Psoas muscle (tissue), 8 donors: ENCODE results near the gene PPARD. TPM values are rescaled to one million over a fixed set of nuclear protein-coding genes. Genes with fewer than 3 reads are reported as not detected.
"Not testable (repeated sequence)": the region's sequence is repeated elsewhere in the genome, so short reads cannot be mapped to it uniquely, and the experiment has no call there.

Experiments
- ATAC-seq, 4 donors: fragments of 200-7000 bp; cut with Tn5 transposase; one replicate each; pipeline ENCODE4 v1.9.1; 2020; ENCODE audit warnings: moderate library complexity in 3 of 4, mild to moderate bottlenecking in 2 of 4
- DNase-seq, 2 donors: peaks; one replicate each; pipeline ENCODE4 v3.0.0-alpha.2; 2020
- H3K27ac ChIP-seq: fragments of 200-600 bp; one replicate; pipeline ENCODE4 v1.8.0; 2022
- H3K27me3 ChIP-seq, 3 donors: fragments of 200-600 bp in 1 of 3; one replicate each; pipeline versions ENCODE4 v1.6.1 to v1.8.0; 2013 to 2022; ENCODE audit warnings: low read length in 2 of 3, mild to moderate bottlenecking in 2 of 3, moderate library complexity in 1 of 3; ENCODE audit not compliant: insufficient read depth in 3 of 3
- H3K36me3 ChIP-seq, 2 donors: fragments of 200-600 bp in 1 of 2; one replicate each; pipeline versions ENCODE4 v1.6.1 to v1.8.0; 2013 to 2022; ENCODE audit warnings: low read depth in 1 of 2, mild to moderate bottlenecking in 1 of 2, moderate library complexity in 1 of 2; ENCODE audit not compliant: insufficient read depth in 1 of 2
- H3K4me1 ChIP-seq: fragments of 200-600 bp; one replicate; pipeline ENCODE4 v1.8.0; 2022
- H3K4me3 ChIP-seq: fragments of 200-600 bp; one replicate; pipeline ENCODE4 v1.8.0; 2022; ENCODE audit warnings: mild to moderate bottlenecking
- H3K9me3 ChIP-seq: fragments of 200-600 bp; one replicate; pipeline ENCODE4 v1.8.0; 2022
- WGBS, 3 donors: extraction: QIAGEN DNeasy Blood & Tissue Kit; methylation state at CpG; one replicate each; pipeline versions ENCODE4 v1.1.6 to v1.1.7; 2013; 5-methylcytosine and 5-hydroxymethylcytosine counted together
- intact Hi-C, 2 donors: fragments of 100-400 bp; cut with DNase I; formaldehyde crosslinking; loops; one replicate each; pipeline versions ENCODE4 v1.11.0 to v1.14.2; 2022
- polyA plus RNA-seq, 3 donors: library from polyadenylated mRNA; stranded (reverse); fragments of 200-250 nt; gene quantifications; one replicate each; pipeline ENCODE4 v1.2.3, GENCODE V29; 2013
- total RNA-seq, 4 donors: library from RNA; stranded (reverse); fragmentation: NEBNext Ultra II Directional in 2 of 4; extraction: Animal tissue kit (Norgen Biotek cat#: 25700) in 2 of 4; gene quantifications; one replicate each; pipeline versions ENCODE4 v1.2.1 to v1.2.4, GENCODE V29; 2021 to 2023
- TF ChIP-seq, protein P1 (sequence below): fragments of 200-600 bp; IDR thresholded peaks from one replicate; pipeline ENCODE4 v1.8.0; 2022; ENCODE audit warnings: antibody characterized with exemption
- donor health status: healthy with polysubstance abuse.
- donor health status: DM: no; HTN: no; CAD: no; lungs with moderate emphysema.
- donor health status: Bipolar disorder and iron deficiency.
- donor health status: healthy.
- donor health status: DM: yes; HTN: yes; CAD: no.
- donor health status: DM: no; HTN: no; CAD: no.
- donor health status: DM: no; HTN: no; CAD: no.
- donor health status: DM: yes; HTN: yes; CAD: no.

Gene PPARD
- total and polyA plus RNA-seq, 7 donors = 13.5 to 187 (median 37.2) TPM

- Histone ChIP-seq H3K9me3 (no peaks in the 10 kb centered on the region), H3K27me3 (no peaks in the 10 kb centered on the region), H3K27ac (no peak overlapping the region), H3K36me3 (peaks cover 16 to 40% of the 10 kb centered on the region in 2 donors), H3K4me3 (no peak overlapping the region), H3K4me1 (no peaks in the 10 kb centered on the region)
- 88 to 90% (median 89%) methylated on average over 10 of the region's 10 CpGs for WGBS, 3 donors
- intact Hi-C loops = no loop called here
- DNase-seq (no peak), ATAC-seq (no peak)
- TF ChIP-seq, protein P1, sequence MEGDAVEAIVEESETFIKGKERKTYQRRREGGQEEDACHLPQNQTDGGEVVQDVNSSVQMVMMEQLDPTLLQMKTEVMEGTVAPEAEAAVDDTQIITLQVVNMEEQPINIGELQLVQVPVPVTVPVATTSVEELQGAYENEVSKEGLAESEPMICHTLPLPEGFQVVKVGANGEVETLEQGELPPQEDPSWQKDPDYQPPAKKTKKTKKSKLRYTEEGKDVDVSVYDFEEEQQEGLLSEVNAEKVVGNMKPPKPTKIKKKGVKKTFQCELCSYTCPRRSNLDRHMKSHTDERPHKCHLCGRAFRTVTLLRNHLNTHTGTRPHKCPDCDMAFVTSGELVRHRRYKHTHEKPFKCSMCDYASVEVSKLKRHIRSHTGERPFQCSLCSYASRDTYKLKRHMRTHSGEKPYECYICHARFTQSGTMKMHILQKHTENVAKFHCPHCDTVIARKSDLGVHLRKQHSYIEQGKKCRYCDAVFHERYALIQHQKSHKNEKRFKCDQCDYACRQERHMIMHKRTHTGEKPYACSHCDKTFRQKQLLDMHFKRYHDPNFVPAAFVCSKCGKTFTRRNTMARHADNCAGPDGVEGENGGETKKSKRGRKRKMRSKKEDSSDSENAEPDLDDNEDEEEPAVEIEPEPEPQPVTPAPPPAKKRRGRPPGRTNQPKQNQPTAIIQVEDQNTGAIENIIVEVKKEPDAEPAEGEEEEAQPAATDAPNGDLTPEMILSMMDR = no peak
Observed at GRCh38 chr6:35428421-35429149, 86.2 kb downstream of the PPARD start.

DNA sequence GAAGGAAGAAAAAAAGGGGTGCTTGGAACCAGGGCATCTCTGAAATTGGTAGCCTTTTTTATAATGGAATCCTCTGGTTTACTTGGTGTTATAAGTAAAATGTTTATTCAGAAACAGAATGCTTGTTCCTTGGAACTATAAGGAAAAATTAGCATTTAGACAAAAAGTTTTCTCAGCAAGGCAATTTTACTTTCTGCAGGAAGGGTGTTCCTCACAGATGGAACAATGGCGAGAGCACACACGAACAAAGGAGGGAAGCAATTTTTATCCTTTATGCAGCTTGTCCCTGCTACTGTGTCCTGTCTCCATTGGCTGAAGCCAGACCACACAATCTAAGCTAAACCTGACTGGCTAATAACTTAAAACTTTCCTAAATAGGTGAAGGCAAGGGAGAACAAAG is 87.1 kb downstream of the PPARD start:
- Histone ChIP-seq H3K4me3 (no peak overlapping the region), H3K27me3 (no peaks in the 10 kb centered on the region), H3K9me3 (no peaks in the 10 kb centered on the region), H3K4me1 (peaks cover 1% of the 10 kb centered on the region), H3K36me3 (peaks cover 14 to 31% of the 10 kb centered on the region in 2 donors), H3K27ac (no peak overlapping the region)
- DNase-seq (no peak), ATAC-seq (no peak)
- TF ChIP-seq, protein P1 = no peak
- intact Hi-C loops = no loop called here
- WGBS, 3 donors = 80 to 91% (median 87%) methylated on average over 2 of the region's 2 CpGs

- Histone ChIP-seq H3K36me3 (peaks cover 0 to 3% of the 10 kb centered on the region in 2 donors), H3K4me3 (no peak overlapping the region), H3K27me3 (no peaks in the 10 kb centered on the region), H3K4me1 (peaks cover 11% of the 10 kb centered on the region), H3K9me3 (no peaks in the 10 kb centered on the region), H3K27ac (no peak overlapping the region)
- TF ChIP-seq, protein P1 = no peak
- ATAC-seq (no peak), DNase-seq (no peak)
- WGBS, 3 donors = 45 to 52% (median 50%) methylated on average over 4 of the region's 4 CpGs
- intact Hi-C loops = no loop called here
Observed at GRCh38 chr6:35432291-35432690, 89.9 kb downstream of the PPARD start.

DNA sequence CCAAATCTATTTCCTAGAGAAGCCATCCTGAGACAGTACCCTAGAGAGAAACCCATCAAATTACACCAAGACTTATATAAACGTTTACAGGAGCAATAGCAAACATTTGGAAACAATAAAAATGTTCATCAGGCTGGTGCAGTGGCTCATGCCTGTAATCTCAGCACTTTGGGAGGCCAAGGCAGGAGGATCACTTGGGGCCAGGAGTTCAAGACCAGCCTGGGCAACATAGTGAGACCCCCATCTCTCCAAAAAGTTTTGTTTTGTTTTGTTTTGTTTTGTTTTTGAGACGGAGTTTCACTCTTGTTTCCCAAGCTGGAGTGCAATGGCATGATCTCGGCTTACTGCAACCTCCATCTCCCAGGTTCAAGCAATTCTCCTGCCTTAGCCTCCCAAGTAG is 90.3 kb downstream of the PPARD start:
- H3K27ac ChIP-seq, H3K9me3 ChIP-seq, ATAC-seq, intact Hi-C loops, H3K27me3 ChIP-seq, H3K36me3 ChIP-seq, H3K4me3 ChIP-seq, DNase-seq: not testable (repeated sequence)
- 65 to 71% (median 70%) methylated on average over 3 of the region's 3 CpGs for WGBS, 3 donors
- peaks cover 11% of the 10 kb centered on the region for H3K4me1 ChIP-seq

- intact Hi-C loops = no loop called here
- Histone ChIP-seq H3K27me3 (no peaks in the 10 kb centered on the region), H3K4me1 (peaks cover 11% of the 10 kb centered on the region), H3K4me3 (no peak overlapping the region), H3K27ac (no peak overlapping the region), H3K36me3 (no peaks in the 10 kb centered on the region), H3K9me3 (no peaks in the 10 kb centered on the region)
- 46 to 59% (median 51%) methylated on average over 16 of the region's 16 CpGs for WGBS, 3 donors
- ATAC-seq (peak in 3 of 4 donors; percentile 35 to 77 (median 65)), DNase-seq (no peak)
- TF ChIP-seq, protein P1 = no peak
Observed at GRCh38 chr6:35435074-35435837, 92.9 kb downstream of the PPARD start.
